Hepatocyte (in vitro differentiated cells): ENCODE data around the gene DNAJC5. TPM values are rescaled to one million over a fixed set of nuclear protein-coding genes. Genes with fewer than 3 reads are reported as not detected.
A peak's percentile ranks its signal among the peaks of the same experiment; 100 is the strongest.

Experiments
- DNase-seq: peaks from one replicate; pipeline ENCODE4 v3.0.0-alpha.2; 2016; ENCODE audit warnings: low spot score
- H2AFZ ChIP-seq: fragments of 200-600 bp; sonication (generic); 2 replicates; pipeline ENCODE4 v1.6.0; 2016; ENCODE audit warnings: antibody characterized with exemption, mild to moderate bottlenecking
- H3K27ac ChIP-seq: fragments of 200-600 bp; sonication (generic); 2 replicates; pipeline ENCODE4 v1.5.1; 2016; ENCODE audit warnings: mild to moderate bottlenecking
- H3K27me3 ChIP-seq: fragments of 200-600 bp; sonication (generic); 2 replicates; pipeline ENCODE4 v1.6.1; 2016
- H3K36me3 ChIP-seq: fragments of 200-600 bp; sonication (generic); replicated peaks from 2 replicates; pipeline ENCODE4 v1.5.1; 2016; ENCODE audit warnings: low read depth; ENCODE audit not compliant: insufficient read depth
- H3K4me1 ChIP-seq: fragments of 200-600 bp; sonication (generic); 2 replicates; pipeline ENCODE4 v1.5.1; 2016; ENCODE audit warnings: mild to moderate bottlenecking, moderate library complexity; ENCODE audit not compliant: insufficient read depth
- H3K4me2 ChIP-seq: fragments of 200-600 bp; sonication (generic); 2 replicates; pipeline ENCODE4 v1.6.0; 2016
- H3K4me3 ChIP-seq: fragments of 200-600 bp; sonication (generic); 2 replicates; pipeline ENCODE4 v1.5.1; 2016; ENCODE audit warnings: mild to moderate bottlenecking
- H3K79me2 ChIP-seq: fragments of 200-600 bp; sonication (generic); 2 replicates; pipeline ENCODE4 v1.6.0; 2017; ENCODE audit warnings: mild to moderate bottlenecking
- H3K9me2 ChIP-seq: fragments of 200-600 bp; sonication (generic); replicated peaks from 2 replicates; pipeline ENCODE4 v1.6.0; 2017; ENCODE audit warnings: mild to moderate bottlenecking; ENCODE audit not compliant: insufficient read depth
- H3K9me3 ChIP-seq: fragments of 200-600 bp; sonication (generic); 2 replicates; pipeline ENCODE4 v1.5.1; 2016; ENCODE audit warnings: low read depth, mild to moderate bottlenecking
- H4K20me1 ChIP-seq: fragments of 200-600 bp; sonication (generic); 2 replicates; pipeline ENCODE4 v1.6.0; 2016; ENCODE audit warnings: mild to moderate bottlenecking; ENCODE audit not compliant: insufficient read depth, poor library complexity, severe bottlenecking
- CTCF ChIP-seq: fragments of 200-600 bp; sonication (generic); IDR thresholded peaks from 2 replicates; pipeline ENCODE4 v1.5.1; 2016; ENCODE audit warnings: antibody characterized with exemption, mild to moderate bottlenecking; ENCODE audit not compliant: poor library complexity
- EZH2 ChIP-seq: fragments of 200-600 bp; sonication (generic); IDR thresholded peaks from 2 replicates; pipeline ENCODE4 v1.6.1; 2016; ENCODE audit warnings: antibody characterized with exemption, mild to moderate bottlenecking, borderline replicate concordance
- EZH2phosphoT487 ChIP-seq: fragments of 200-600 bp; sonication (generic); IDR thresholded peaks from one replicate; pipeline ENCODE4 v1.6.1; 2018; ENCODE audit warnings: antibody characterized with exemption, mild to moderate bottlenecking, low read depth, moderate library complexity; ENCODE audit not compliant: unreplicated experiment, severe bottlenecking
- WGBS: methylation state at CpG from one replicate; pipeline ENCODE4 v1.1.6; 2016; ENCODE audit warnings: low lambda C conversion rate; ENCODE audit errors: missing lambda C conversion rate; 5-methylcytosine and 5-hydroxymethylcytosine counted together
- polyA plus RNA-seq: library from polyadenylated mRNA; unstranded; fragments of >200 nt; fragmentation: Nextera tagmentation; extraction: Ambion mirVana; gene quantifications from 2 replicates; pipeline ENCODE4 v1.2.1, GENCODE V29; 2016
- total RNA-seq: library from RNA; depleted of rRNA; stranded (reverse); fragments of >200 nt; gene quantifications from 2 replicates; pipeline ENCODE4 v1.2.3, GENCODE V29; 2014

DNAJC5 gene
- total and polyA plus RNA-seq, 2 experiments from 2014 or later = 10.2 to 39.6 TPM

- Histone ChIP-seq H2AFZ (no peak overlapping the region), H3K36me3 (no peaks in the 10 kb centered on the region), H4K20me1 (no peaks in the 10 kb centered on the region), H3K9me2 (no peaks in the 10 kb centered on the region), H3K4me1 (peaks cover 36% of the 10 kb centered on the region), H3K79me2 (no peaks in the 10 kb centered on the region), H3K9me3 (no peaks in the 10 kb centered on the region), H3K4me3 (no peak overlapping the region), H3K27ac (no peak overlapping the region), H3K27me3 (peaks cover 23% of the 10 kb centered on the region), H3K4me2 (no peak overlapping the region)
- no peak for DNase-seq
- TF ChIP-seq CTCF (no peak), EZH2phosphoT487 (no peak), EZH2 (no peak)
- 48% methylated on average over 22 of the region's 22 CpGs for WGBS
Measured at GRCh38 chr20:63856098-63856511, 38.8 kb upstream of the DNAJC5 start.

DNA sequence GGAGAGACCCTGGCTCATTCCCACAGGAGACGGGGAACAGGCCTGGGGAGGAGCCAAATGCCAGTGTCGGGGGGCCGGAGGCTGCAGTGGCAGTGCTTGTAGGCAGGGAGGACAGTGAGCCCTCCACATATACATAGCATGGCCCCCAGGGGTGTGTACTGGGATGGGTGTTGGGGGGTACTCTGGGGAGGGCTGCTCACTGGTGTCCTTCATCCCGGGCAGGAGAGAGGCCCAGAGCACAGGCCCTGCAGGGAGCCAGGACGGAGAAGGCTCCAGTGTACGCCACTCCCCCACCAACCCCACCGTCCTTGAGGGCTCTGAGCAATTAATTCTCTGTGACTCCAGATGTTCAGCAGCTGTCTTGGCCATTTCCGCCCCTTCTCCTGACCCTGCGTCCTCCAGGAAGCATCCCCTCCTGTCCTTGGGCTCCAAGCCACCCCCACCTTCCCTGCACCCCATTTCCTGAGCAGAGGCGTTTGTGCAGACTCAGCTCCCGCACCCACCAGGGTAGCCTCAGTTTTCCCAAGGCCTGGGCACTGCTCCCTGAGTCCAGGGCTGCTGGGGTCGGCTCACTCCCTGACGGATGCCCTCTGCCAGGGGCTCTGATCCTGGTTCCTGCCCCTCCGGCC is 37.0 kb upstream of the DNAJC5 start:
- H3K79me2 ChIP-seq = no peaks in the 10 kb centered on the region
- H3K27ac ChIP-seq = peak overlapping the region; percentile 40
- DNase-seq = no peak
- peaks cover 36% of the 10 kb centered on the region for H3K4me1 ChIP-seq
- H3K4me3 ChIP-seq = no peak overlapping the region
- peaks cover 23% of the 10 kb centered on the region for H3K27me3 ChIP-seq
- 54% methylated on average over 11 of the region's 14 CpGs for whole genome bisulfite sequencing
- H2AFZ ChIP-seq = no peak overlapping the region
- no peaks in the 10 kb centered on the region for H3K36me3 ChIP-seq
- no peak for TF ChIP-seq CTCF
- no peak for TF ChIP-seq EZH2phosphoT487
- no peak for TF ChIP-seq EZH2
- H4K20me1 ChIP-seq = no peaks in the 10 kb centered on the region
- no peaks in the 10 kb centered on the region for H3K9me3 ChIP-seq
- no peaks in the 10 kb centered on the region for H3K9me2 ChIP-seq
- H3K4me2 ChIP-seq = peak overlapping the region; percentile 27

DNA sequence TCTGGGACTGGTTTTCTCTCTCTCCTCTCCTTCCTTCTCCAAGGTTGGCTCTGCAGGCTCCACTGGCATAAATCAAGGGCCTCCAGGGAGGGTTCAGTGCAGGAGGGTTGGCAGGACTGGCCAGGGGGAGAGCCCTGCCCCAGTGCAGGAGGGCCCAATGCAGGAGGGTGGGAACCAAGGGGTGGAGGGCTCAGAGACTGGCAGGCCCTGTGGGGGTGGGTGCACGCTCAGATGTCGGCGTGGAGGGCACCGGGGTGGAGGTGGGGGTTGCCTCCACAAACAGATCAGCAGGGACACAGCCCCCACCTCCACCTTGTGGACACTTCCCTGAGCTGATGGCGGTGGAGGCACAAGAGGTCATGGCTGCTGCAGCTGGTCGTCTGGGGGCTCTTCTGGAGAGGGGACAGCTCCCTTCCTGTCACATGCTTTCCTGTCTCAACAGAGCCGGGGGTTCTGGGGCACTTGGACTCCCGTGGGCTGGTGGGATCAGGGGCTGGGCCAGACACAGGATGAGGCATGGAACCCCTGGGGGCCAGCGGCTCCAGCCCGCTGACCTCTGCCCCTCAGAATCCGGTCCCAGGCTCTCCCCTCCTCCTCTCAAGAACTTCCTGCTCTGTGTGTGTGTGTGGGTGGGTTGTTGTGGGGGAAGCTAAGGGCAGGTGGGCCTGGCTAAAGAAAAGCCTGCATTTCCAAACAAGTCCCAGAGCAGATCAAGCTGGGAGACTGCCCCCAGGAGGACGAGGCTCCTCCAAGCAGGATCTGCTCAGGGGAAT is 36.3 kb upstream of the DNAJC5 start:
- Histone ChIP-seq H3K4me1 (peaks cover 40% of the 10 kb centered on the region), H3K27ac (peak overlapping the region; percentile 40), H3K27me3 (peaks cover 23% of the 10 kb centered on the region), H3K9me3 (no peaks in the 10 kb centered on the region), H3K4me3 (no peak overlapping the region), H3K36me3 (no peaks in the 10 kb centered on the region), H2AFZ (no peak overlapping the region), H3K4me2 (peak overlapping the region; percentile 27), H4K20me1 (no peaks in the 10 kb centered on the region), H3K79me2 (peaks cover 3% of the 10 kb centered on the region), H3K9me2 (no peaks in the 10 kb centered on the region)
- TF ChIP-seq CTCF (peak; percentile 23), EZH2phosphoT487 (no peak)
- DNase-seq = no peak
- WGBS = 14% methylated on average over 11 of the region's 12 CpGs
